ENCODE measurements around the gene RPS6KB2.

The RPS6KB2 gene

DNA sequence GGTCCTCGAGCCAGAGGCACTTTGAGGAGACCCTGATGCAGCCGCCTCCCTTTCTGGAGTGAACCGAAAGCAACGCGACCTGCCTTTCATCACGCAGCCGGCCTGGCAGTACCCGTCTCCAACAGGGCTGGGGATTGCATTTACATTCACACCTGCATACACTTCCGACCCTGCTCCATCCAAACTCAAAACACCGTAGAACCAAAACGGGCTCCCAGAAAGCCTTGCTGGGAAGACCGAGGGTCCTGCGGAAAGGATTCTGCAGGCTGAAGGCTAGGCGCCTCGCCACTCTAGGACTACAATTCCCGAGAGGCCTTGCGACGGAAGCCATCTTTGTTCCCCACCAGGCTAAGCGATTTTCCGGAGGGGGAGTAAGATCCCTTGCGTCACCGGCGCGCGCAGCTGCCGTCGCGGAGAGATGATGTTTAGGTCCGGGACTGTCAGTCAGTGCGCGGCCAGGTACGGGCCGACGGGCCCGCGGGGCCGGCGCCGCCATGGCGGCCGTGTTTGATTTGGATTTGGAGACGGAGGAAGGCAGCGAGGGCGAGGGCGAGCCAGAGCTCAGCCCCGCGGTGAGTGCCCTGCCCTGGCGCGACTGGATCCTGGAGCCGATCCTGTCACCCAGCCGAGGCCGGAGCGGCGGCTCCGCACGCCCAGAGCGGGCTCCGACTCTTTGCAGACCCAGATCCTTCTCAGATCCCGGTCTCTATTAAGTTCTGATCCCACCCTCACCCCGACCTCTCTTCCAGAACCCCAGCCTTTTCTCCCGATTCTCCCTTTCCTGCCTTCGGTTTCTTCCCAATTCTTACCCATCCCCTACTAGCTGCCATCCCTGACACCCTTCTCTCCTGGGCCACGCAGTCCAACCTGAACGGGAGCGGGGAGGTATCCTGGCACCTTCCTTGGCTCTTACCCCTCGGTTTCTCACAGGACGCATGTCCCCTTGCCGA is at the start of gene RPS6KB2:
RPS6KB2 (plus strand) TSS at position 443 of the 950 bp plus-strand sequence; CDS start at position 495, 52 bp downstream.
- peak; percentile 98 for DNase-seq (ENCODE audit: low read depth)

GRCh38 chr11:67378544-67378943 is 49.8 kb upstream of the RPS6KB2 start:
- DNase-seq (ENCODE audit: low read depth): no peak

DNA sequence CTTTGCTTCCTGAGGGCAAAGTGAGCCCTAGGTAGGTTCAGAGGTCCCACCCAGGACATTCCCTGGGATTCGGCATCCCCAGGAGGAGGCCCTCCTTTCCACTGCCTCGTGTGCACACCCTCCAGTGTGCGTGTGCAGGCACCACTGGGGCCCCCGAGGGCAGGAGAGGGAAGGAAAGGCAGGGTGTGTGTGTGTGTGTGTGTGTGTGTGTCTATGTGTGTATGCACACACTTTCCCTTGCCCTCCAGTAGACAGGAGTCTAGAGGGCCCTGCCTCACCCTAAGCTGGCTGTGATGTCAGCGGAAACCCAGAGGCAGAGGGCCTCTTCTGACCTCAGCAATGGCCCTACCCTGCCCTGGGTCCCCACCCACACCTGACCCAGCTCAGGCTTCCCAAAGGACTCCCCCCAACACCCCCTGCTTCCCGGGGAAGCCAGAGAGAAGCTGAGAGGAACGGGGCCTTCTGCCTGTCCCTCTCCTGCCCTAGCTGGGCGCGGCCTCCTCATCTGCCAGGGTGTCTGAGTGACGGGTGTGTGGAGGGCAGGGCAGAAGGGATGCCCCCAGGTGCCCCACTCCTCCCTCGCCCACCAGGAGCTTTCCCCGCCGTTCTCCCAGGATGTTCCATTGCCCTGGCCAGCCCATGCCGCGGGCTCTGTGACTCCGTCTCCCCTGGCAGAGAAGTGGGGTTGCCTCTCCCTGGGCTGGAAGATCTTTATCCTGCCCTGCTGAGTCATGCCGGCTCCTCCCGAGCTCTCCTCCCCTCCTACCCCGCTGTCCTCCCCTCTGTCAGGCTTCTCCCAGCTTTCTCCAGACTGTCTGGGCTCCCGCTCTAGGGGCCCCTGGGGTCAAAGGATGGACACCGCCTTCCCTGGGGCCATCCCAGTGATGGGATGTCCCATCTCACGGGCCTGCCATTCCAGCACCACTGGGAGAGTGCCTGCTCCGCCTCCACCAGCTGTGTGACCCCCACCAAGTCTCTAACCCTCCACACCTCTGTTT is 48.9 kb upstream of the RPS6KB2 start:
- no peak for DNase-seq (ENCODE audit: low read depth)

- no peak for DNase-seq (ENCODE audit: low read depth)
Observed at GRCh38 chr11:67381244-67381972, 46.9 kb upstream of the RPS6KB2 start.

GRCh38 chr11:67382276-67383136 is 45.8 kb upstream of the RPS6KB2 start:
- peak; percentile 78 for DNase-seq (ENCODE audit: low read depth)

DNA sequence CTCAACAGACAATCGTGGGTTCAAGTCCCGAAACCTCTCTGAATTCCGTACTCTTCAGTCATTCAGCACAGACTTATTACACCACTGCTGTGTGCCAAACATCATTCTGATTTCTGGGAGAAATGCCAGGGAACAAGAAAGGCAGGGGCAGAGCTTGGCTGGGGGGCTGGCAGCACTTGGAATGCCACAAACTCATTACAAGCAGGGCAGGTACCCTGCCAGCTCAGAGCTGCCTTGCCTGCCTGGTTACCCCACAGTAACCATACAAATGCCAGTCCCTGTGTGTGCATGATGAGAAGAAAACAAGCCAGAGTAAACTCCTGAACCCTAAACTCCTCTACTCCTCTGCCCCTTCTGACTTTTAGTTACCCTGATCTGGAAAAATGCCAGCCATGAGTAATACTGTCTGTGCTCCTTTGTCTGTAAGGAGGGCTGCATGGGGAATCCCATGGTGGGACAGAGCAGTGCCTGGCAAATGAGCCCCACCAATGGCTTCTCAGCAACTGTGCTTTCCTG is 43.4 kb upstream of the RPS6KB2 start:
- no peak for DNase-seq (ENCODE audit: low read depth)

GRCh38 chr11:67387069-67387468 is 41.2 kb upstream of the RPS6KB2 start:
- DNase-seq (ENCODE audit: low read depth): no peak

DNA sequence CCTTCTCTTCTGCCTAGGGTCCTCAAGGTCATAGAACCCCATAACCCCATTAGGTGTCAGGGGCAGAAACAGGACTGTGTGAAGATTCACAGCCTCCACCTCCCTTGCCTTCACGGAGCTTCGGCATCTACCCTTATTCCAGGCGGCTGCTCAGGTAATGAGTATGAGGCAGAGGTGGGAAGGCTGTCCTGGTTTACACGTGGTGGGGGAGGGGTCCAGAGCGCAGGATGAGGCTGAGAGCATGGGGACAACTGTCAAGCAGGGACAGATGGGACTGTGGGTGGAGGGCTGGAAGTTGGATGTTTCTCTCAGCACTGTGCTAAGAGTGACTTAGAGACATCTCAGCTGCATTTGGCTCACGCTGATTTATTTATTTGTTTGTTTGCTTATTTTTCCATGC is 40.8 kb upstream of the RPS6KB2 start:
- DNase-seq (ENCODE audit: low read depth): no peak

DNA sequence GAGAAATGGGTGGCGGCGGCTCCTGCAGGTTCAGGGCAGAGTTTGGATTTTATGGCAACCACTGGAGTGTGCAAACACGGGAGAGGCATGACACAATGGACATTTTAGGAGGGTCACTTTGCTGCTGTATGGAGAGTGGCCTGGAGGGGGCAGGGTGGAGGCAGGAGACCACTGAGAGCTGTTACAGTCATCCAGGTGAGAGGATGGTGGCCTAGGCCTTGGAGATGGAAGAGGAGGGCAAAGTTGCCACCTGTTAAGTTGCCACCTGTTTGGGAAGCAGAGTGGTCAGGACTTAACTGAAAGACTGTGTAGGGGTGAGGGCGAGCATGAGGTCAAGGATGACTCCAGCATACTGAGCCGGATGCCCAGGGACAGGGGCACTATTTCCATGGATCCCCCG is 38.8 kb upstream of the RPS6KB2 start:
- no peak for DNase-seq (ENCODE audit: low read depth)

GRCh38 chr11:67390947-67391303 is 37.4 kb upstream of the RPS6KB2 start:
- DNase-seq (ENCODE audit: low read depth): no peak

- peak; percentile 92 for DNase-seq (ENCODE audit: low read depth)
Observed at GRCh38 chr11:67391304-67392182, 36.8 kb upstream of the RPS6KB2 start, which contains the start of gene RAD9A. Gene RAD9A (plus strand): TSS chr11:67391986. CDS start chr11:67392045, 59 bp downstream.

GRCh38 chr11:67392183-67392715 is 36.0 kb upstream of the RPS6KB2 start:
- no peak for DNase-seq (ENCODE audit: low read depth)

GRCh38 chr11:67393437-67393836 is 34.9 kb upstream of the RPS6KB2 start:
- DNase-seq (ENCODE audit: low read depth): no peak

DNA sequence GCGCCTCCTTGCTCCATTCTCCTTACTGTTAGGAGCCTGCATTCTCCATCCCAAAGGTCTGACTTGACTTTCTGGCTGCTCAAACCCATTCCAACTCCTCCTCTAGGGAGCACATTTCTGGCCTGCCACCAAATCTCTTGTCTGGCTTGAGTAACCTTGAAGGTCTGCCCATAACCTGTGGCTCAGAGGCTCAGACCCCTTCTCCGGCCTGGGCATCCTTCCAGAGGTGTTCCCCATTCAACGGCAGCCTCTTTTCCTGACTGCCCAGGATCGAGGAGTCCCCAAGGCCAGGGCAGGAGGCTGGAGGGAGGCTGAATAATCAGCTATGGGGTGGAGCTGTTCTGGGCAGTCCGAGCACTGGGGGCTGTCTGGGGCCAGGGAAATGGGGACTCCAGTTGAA is 34.3 kb upstream of the RPS6KB2 start:
- DNase-seq (ENCODE audit: low read depth): no peak

DNA sequence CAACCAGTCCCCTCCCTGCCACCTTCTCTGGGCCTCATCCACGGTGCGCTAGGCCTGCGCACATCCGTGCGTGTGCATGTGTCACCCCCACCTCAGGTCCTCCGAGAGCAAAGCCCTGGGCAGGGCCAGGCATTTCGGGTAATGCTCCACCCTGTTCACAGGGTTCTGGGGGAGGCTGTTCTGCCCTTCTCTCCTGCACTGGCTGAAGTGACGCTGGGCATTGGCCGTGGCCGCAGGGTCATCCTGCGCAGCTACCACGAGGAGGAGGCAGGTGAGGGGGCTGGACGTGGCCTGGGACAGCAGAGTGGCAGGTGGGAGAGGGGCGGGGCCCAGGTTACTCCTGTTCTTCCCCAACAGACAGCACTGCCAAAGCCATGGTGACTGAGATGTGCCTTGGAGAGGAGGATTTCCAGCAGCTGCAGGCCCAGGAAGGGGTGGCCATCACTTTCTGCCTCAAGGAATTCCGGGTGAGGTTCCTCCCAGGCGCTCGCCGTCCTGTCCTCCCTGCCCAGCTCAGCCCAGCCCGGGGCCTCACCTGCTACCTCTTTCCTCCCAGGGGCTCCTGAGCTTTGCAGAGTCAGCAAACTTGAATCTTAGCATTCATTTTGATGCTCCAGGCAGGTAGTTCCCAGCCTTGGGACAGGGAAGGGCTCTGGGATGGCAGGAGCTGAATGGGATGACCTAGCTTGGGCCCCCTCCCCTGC is 32.6 kb upstream of the RPS6KB2 start:
- no peak for DNase-seq (ENCODE audit: low read depth)

DNA sequence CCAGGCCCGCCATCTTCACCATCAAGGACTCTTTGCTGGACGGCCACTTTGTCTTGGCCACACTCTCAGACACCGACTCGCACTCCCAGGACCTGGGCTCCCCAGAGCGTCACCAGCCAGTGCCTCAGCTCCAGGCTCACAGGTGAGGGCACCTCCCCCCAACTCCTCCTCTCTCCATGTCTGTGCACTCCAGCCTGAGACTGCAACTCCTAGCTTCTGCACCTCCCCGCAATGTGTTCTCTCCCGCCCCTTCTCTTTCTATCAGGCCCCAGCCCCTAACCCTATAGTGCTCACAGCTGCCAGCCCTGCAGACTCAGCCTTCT is 32.1 kb upstream of the RPS6KB2 start:
- DNase-seq (ENCODE audit: low read depth): no peak

GRCh38 chr11:67396587-67397389 is 31.5 kb upstream of the RPS6KB2 start:
- no peak for DNase-seq (ENCODE audit: low read depth)

- DNase-seq (ENCODE audit: low read depth): no peak
Observed at GRCh38 chr11:67397536-67397935, 30.8 kb upstream of the RPS6KB2 start.

All from activated T-cell treated with anti-CD3 and anti-CD28 coated beads for 48 hours (primary cell).